DND-41 (cell line): ENCODE results near the gene ARHGAP24.

ENCODE experiments used
- EZH2 ChIP-seq: IDR thresholded peaks from 3 replicates; pipeline ENCODE4 v1.6.1; 2012; ENCODE audit warnings: borderline replicate concordance, low read depth, mild to moderate bottlenecking, moderate library complexity, low read length, inconsistent platforms; ENCODE audit not compliant: severe bottlenecking
- TF ChIP-seq, protein P1 (sequence below): IDR thresholded peaks from 2 replicates; pipeline ENCODE4 v1.5.1; 2012; ENCODE audit warnings: borderline replicate concordance, low read length, moderate library complexity, mild to moderate bottlenecking; ENCODE audit not compliant: poor library complexity, severe bottlenecking; ENCODE audit errors: extremely low read depth

DNA sequence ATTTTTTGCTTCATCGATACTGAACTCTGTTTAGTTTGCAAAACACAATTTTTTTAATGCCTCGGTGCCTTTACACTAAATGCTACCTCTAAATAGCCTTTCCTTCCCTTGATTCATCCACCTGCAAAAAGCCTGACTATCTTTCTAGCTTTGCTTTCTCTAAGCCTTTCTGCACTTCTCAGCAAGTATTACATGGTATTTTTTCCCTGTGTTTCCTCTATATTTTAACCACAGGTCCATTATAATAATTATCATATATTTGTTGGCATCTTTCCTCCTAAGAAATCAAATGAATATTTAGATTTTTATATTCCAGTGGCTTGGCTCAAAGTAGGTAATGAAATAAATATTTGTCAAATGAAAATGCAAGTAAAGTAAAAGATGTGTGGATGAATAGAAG is 196.2 kb downstream of the ARHGAP24 start:
- TF ChIP-seq, protein P1, sequence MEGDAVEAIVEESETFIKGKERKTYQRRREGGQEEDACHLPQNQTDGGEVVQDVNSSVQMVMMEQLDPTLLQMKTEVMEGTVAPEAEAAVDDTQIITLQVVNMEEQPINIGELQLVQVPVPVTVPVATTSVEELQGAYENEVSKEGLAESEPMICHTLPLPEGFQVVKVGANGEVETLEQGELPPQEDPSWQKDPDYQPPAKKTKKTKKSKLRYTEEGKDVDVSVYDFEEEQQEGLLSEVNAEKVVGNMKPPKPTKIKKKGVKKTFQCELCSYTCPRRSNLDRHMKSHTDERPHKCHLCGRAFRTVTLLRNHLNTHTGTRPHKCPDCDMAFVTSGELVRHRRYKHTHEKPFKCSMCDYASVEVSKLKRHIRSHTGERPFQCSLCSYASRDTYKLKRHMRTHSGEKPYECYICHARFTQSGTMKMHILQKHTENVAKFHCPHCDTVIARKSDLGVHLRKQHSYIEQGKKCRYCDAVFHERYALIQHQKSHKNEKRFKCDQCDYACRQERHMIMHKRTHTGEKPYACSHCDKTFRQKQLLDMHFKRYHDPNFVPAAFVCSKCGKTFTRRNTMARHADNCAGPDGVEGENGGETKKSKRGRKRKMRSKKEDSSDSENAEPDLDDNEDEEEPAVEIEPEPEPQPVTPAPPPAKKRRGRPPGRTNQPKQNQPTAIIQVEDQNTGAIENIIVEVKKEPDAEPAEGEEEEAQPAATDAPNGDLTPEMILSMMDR = no peak
- no peak for TF ChIP-seq EZH2
